HepG2 (cell line): ENCODE results near the gene DNAJC15. TPM values are rescaled to one million over a fixed set of nuclear protein-coding genes. Genes with fewer than 3 reads are reported as not detected.

Experiments
- ATAC-seq: fragments of 200-7000 bp; cut with Tn5 transposase; 3 replicates; pipeline ENCODE4 v1.9.1; 2020; ENCODE audit warnings: mild to moderate bottlenecking, moderate library complexity
- BruUV-seq: library from RNA; stranded (reverse); fragments of 400-500 nt; replicated peaks from 2 replicates; lab custom pipeline; 2021; lab: Mats Ljungman, UMichigan
- CTCF ChIA-PET: fragments of 300-600 bp; formaldehyde crosslinking; extraction: SDS; loops from one replicate; lab custom pipeline; 2021; ENCODE audit warnings: low total read pairs, inconsistent platforms, low intra/inter-chr PET ratio; lab: Yijun Ruan, JAX
- POLR2A ChIA-PET: fragments of 350-600 bp; sonication (Branson Sonifier 250); formaldehyde crosslinking; loops from one replicate; lab custom pipeline; 2020; ENCODE audit warnings: antibody characterized with exemption, inconsistent platforms; lab: Yijun Ruan, JAX
- DNase-seq: peaks from one replicate; pipeline ENCODE4 v3.0.0-alpha.2; 2015; ENCODE audit warnings: low spot score
- FAIRE-seq: peaks from 3 replicates; lab custom pipeline; 2011; peaks lifted over from hg19 to GRCh38; lab: Jason Lieb, UNC
- H2AFZ ChIP-seq: one replicate; pipeline ENCODE4 v1.6.1; 2011; ENCODE audit warnings: low read length, inconsistent platforms
- H3K27ac ChIP-seq: fragments of 300-600 bp; 3 replicates; pipeline ENCODE4 v1.8.0; 2011; ENCODE audit warnings: mixed run types, mild to moderate bottlenecking, mixed read lengths, low read length, inconsistent platforms; ENCODE audit not compliant: insufficient read depth; ENCODE audit errors: extremely low read length
- H3K27me3 ChIP-seq, 2 experiments: fragments of 200-600 bp in 1 of 2; 2 replicates in 1 of 2; 3 replicates in 1 of 2; pipeline versions ENCODE4 v1.6.0 to v1.8.0; 2011; ENCODE audit warnings: low read length in 2 of 2, mild to moderate bottlenecking in 2 of 2, moderate library complexity in 2 of 2, inconsistent platforms in 1 of 2; ENCODE audit not compliant: insufficient read depth in 2 of 2, control insufficient read depth in 1 of 2
- H3K36me3 ChIP-seq, 2 experiments: fragments of 200-600 bp in 1 of 2; replicated peaks in 1 of 2; 2 replicates in 1 of 2; 3 replicates in 1 of 2; pipeline versions ENCODE4 v1.5.1 to v1.8.0; 2011; ENCODE audit warnings: low read length in 2 of 2, inconsistent platforms in 1 of 2; ENCODE audit not compliant: insufficient read depth in 2 of 2, control insufficient read depth in 1 of 2
- H3K4me1 ChIP-seq: 2 replicates; pipeline ENCODE4 v1.5.1; 2012; ENCODE audit warnings: low read length, inconsistent platforms; ENCODE audit not compliant: insufficient read depth
- H3K4me2 ChIP-seq: 2 replicates; pipeline ENCODE4 v1.6.0; 2011; ENCODE audit warnings: low read depth, low read length, inconsistent platforms
- H3K4me3 ChIP-seq, 3 experiments: fragments of 200-600 bp in 1 of 3; sonication (generic), shearing (Covaris generic) in 1 of 3; replicated peaks in 1 of 3; 2 replicates each; pipeline ENCODE4 v1.5.1; 2011 to 2016; ENCODE audit warnings: low read length in 3 of 3, inconsistent platforms in 2 of 3, low read depth in 2 of 3, mild to moderate bottlenecking in 2 of 3, control low read depth in 1 of 3, mixed read lengths in 1 of 3; ENCODE audit not compliant: insufficient read depth in 1 of 3
- H3K79me2 ChIP-seq: one replicate; pipeline ENCODE4 v1.6.1; 2011; ENCODE audit warnings: low read length, inconsistent platforms; ENCODE audit not compliant: insufficient read depth
- H3K9ac ChIP-seq: 2 replicates; pipeline ENCODE4 v1.6.0; 2011; ENCODE audit warnings: mild to moderate bottlenecking, low read depth, low read length, inconsistent platforms; ENCODE audit not compliant: insufficient read depth
- H3K9me3 ChIP-seq: 2 replicates; pipeline ENCODE4 v1.5.1; 2012; ENCODE audit warnings: mild to moderate bottlenecking, low read length
- H4K20me1 ChIP-seq: 2 replicates; pipeline ENCODE4 v1.6.0; 2011; ENCODE audit warnings: inconsistent platforms, mild to moderate bottlenecking, low read length, moderate library complexity; ENCODE audit not compliant: insufficient read depth
- AGO1 ChIP-seq: fragments of 200-400 bp; formaldehyde crosslinking; IDR thresholded peaks from 2 replicates; pipeline ENCODE4 v1.6.1; 2017; ENCODE audit warnings: mild to moderate bottlenecking, low read depth, low read length, moderate library complexity; ENCODE audit not compliant: poor library complexity, severe bottlenecking
- HNRNPLL ChIP-seq: fragments of 200-400 bp; formaldehyde crosslinking; IDR thresholded peaks from 2 replicates; pipeline ENCODE4 v1.6.1; 2017; ENCODE audit warnings: mild to moderate bottlenecking, low read depth, low read length; ENCODE audit not compliant: poor library complexity, severe bottlenecking
- MTA3 ChIP-seq: sonication (generic); formaldehyde crosslinking; IDR thresholded peaks from 2 replicates; pipeline ENCODE4 v1.4.0; 2020; ENCODE audit warnings: missing genetic modification reagents
- PLSCR1 ChIP-seq: sonication (generic); formaldehyde crosslinking; IDR thresholded peaks from 2 replicates; pipeline ENCODE4 v1.5.0; 2020; ENCODE audit warnings: missing genetic modification reagents, mild to moderate bottlenecking, borderline replicate concordance
- ZNF709 ChIP-seq: sonication (generic); formaldehyde crosslinking; IDR thresholded peaks from 2 replicates; pipeline ENCODE4 v1.5.0; 2020; ENCODE audit warnings: mild to moderate bottlenecking, missing genetic modification reagents
- ZNF780A ChIP-seq: sonication (generic); formaldehyde crosslinking; IDR thresholded peaks from 2 replicates; pipeline ENCODE4 v1.8.0; 2022; ENCODE audit warnings: mild to moderate bottlenecking, missing genetic modification reagents, moderate library complexity
- ZNF841 ChIP-seq: sonication (generic); formaldehyde crosslinking; IDR thresholded peaks from 2 replicates; pipeline ENCODE4 v1.8.1; 2023; ENCODE audit warnings: missing genetic modification reagents, borderline replicate concordance
- WGBS: methylation state at CpG from one replicate; pipeline ENCODE4 v1.1.6; 2017; ENCODE audit warnings: low lambda C conversion rate; 5-methylcytosine and 5-hydroxymethylcytosine counted together
- in situ Hi-C: cut with HindIII; loops from 2 replicates; pipeline ENCODE4 v1.10.0; 2017; ENCODE audit warnings: low pct_unique_long_range_greater_than_20kb; ENCODE audit not compliant: extremely low pct_ligation_motif_present
- intact Hi-C: fragments of 100-400 bp; cut with micrococcal nuclease; formaldehyde crosslinking; loops from one replicate; pipeline ENCODE4 v1.10.0; 2022; ENCODE audit not compliant: unreplicated experiment
- polyA plus RNA-seq, 8 experiments: library from polyadenylated mRNA; depleted of rRNA in 3 of 8; stranded (reverse) in 7 of 8; unstranded in 1 of 8; fragments of >200 nt; fragmentation: Illumina TruSeq in 4 of 8; extraction: Trizol in 4 of 8; gene quantifications; 2 replicates each; pipeline versions ENCODE4 v1.2.1 to v1.2.3, GENCODE V29; 2011 to 2016; ENCODE audit warnings: low read depth in 4 of 8, missing spikeins in 1 of 8, mixed read lengths in 1 of 8; ENCODE audit not compliant: insufficient read depth in 1 of 8
- total RNA-seq, 5 experiments: library from RNA; depleted of rRNA; stranded (reverse); fragments of >200 nt; fragmentation: Illumina TruSeq; extraction: Trizol; gene quantifications; 2 replicates each; pipeline ENCODE4 v1.2.3, GENCODE V29; 2016; ENCODE audit warnings: low read depth in 1 of 5

Gene DNAJC15
- total and polyA plus RNA-seq, 2 of the 13 experiments (the other 11 are each of a cell fraction or from before 2014, with no cell fraction given), result 23.0 to 31.9 TPM

- no peak for TF ChIP-seq PLSCR1
- no peak for TF ChIP-seq MTA3
- TF ChIP-seq AGO1, result no peak
Observed at GRCh38 chr13:43095771-43096719, 72.7 kb downstream of the DNAJC15 start (continued).

GRCh38 chr13:43100667-43101066 is 77.3 kb downstream of the DNAJC15 start:
- Histone ChIP-seq H3K9ac (no peak overlapping the region), H3K27ac (no peak overlapping the region), H3K36me3 (peaks cover 0 to 10% of the 10 kb centered on the region in 2 experiments; a peak in 1 of 5 replicates), H3K79me2 (peaks cover 10% of the 10 kb centered on the region), H4K20me1 (no peaks in the 10 kb centered on the region), H3K4me3 (no peak overlapping the region), H2AFZ (no peak overlapping the region), H3K27me3 (no peaks in the 10 kb centered on the region), H3K9me3 (no peaks in the 10 kb centered on the region), H3K4me2 (no peak overlapping the region), H3K4me1 (no peaks in the 10 kb centered on the region)
- BruUV-seq, result no TSS peak
- ATAC-seq, result no peak
- intact Hi-C loops (no loop called here), in situ Hi-C loops (no loop called here)
- ChIA-PET POLR2A (no interaction called here), CTCF (no interaction called here)
- no peak for TF ChIP-seq ZNF780A (CRISPR knock-in tag)
- TF ChIP-seq HNRNPLL, result no peak
- TF ChIP-seq ZNF841 (CRISPR knock-in tag), result no peak
- no peak for TF ChIP-seq ZNF709
- no peak for FAIRE-seq
- DNase-seq, result no peak
- WGBS, result 99% methylated on average over 2 of the region's 2 CpGs
